Measurements from ENCODE around the gene FLT3.

The FLT3 gene

GRCh38 chr13:27969082-27969865, 131.1 kb downstream of the FLT3 start, which contains the start of gene CDX2:
Gene CDX2, minus strand, starts transcription at chr13:27969315. Its CDS starts 309 bp downstream, at chr13:27969006.
- H3K4me3 ChIP-seq (ENCODE audit: low read depth, low read length), result no peak within 1 kb of the TSS
- TF ChIP-seq, protein P1, sequence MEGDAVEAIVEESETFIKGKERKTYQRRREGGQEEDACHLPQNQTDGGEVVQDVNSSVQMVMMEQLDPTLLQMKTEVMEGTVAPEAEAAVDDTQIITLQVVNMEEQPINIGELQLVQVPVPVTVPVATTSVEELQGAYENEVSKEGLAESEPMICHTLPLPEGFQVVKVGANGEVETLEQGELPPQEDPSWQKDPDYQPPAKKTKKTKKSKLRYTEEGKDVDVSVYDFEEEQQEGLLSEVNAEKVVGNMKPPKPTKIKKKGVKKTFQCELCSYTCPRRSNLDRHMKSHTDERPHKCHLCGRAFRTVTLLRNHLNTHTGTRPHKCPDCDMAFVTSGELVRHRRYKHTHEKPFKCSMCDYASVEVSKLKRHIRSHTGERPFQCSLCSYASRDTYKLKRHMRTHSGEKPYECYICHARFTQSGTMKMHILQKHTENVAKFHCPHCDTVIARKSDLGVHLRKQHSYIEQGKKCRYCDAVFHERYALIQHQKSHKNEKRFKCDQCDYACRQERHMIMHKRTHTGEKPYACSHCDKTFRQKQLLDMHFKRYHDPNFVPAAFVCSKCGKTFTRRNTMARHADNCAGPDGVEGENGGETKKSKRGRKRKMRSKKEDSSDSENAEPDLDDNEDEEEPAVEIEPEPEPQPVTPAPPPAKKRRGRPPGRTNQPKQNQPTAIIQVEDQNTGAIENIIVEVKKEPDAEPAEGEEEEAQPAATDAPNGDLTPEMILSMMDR (IDR thresholded peaks at IDR 0.05; ENCODE audit: borderline replicate concordance, insufficient read depth, low read depth, low read length), result no peak

DNA sequence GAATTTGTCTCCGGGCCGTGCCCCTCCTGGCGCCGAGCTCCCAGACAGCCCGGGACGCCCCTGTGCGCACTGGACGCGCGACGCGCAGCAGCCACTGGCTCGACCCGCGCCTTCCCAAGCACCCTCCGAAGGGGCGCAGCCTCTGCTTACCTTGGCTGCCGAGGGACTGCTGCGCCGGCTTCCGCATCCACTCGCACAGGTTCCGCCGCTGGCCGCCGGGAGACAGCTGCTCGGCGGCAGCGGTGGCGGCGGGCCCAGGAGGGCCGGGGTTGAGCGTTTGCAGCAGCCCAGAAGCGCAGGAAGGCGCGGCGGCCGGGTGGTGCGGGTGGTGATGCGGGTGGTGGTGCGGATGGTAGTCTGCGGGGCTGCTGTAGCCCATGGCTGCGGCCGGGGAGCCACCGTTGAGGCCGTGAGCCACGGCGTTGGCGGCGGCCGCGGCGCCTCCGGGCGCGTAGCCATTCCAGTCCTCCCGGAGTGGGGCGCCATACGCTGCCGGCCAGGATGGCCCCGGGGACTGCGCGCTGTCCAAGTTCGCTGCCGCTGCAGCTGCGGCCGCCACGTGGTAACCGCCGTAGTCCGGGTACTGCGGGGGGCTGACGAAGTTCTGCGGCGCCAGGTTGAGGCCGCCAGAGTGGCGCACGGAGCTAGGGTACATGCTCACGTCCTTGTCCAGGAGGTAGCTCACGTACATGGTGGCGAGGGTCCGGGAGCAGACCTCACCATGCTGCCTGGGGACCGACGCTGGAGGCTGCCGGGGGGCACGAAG, 131.9 kb downstream of the FLT3 start:
- TF ChIP-seq, protein P1 (IDR thresholded peaks at IDR 0.05; ENCODE audit: borderline replicate concordance, insufficient read depth, low read depth, low read length), result no peak
- no peak overlapping the region for H3K4me3 ChIP-seq (ENCODE audit: low read depth, low read length)

DNA sequence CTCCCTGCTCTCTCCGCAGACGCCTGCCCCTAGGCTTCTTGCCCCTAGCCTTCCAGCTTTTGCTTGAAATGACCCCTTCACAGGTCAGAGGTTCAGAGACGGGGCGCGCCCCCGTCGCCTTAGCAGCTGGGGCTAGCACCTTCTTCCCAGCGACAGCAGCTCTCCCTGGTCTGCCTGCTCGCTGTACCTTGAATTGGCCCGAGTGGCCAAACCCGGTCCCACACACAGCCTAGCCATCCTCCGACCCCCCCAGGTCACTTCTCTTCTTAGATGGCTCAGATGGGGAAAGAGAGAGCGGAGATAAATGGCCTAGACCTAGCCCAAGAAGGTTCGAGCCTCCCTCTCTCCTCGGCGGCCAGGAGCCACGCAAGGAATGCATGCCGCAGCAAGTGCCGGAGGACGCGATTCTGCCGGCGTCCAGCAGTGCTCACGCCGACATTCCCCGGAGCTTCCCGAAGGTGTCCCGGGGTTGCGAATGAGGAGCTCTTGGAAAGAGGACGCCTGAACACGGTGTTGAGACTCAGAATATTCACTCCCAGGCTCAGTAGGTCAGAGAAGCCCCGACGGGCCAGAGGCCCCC, 132.6 kb downstream of the FLT3 start:
- no peak overlapping the region for H3K4me3 ChIP-seq (ENCODE audit: low read depth, low read length)
- TF ChIP-seq, protein P1 (IDR thresholded peaks at IDR 0.05; ENCODE audit: borderline replicate concordance, insufficient read depth, low read depth, low read length), result no peak

GRCh38 chr13:27967203-27967735, 133.1 kb downstream of the FLT3 start:
- TF ChIP-seq, protein P1 (IDR thresholded peaks at IDR 0.05; ENCODE audit: borderline replicate concordance, insufficient read depth, low read depth, low read length), result no peak
- no peak overlapping the region for H3K4me3 ChIP-seq (ENCODE audit: low read depth, low read length)

- TF ChIP-seq, protein P1 (IDR thresholded peaks at IDR 0.05; ENCODE audit: borderline replicate concordance, insufficient read depth, low read depth, low read length), result no peak
- no peak overlapping the region for H3K4me3 ChIP-seq (ENCODE audit: low read depth, low read length)
Observed at GRCh38 chr13:27966641-27967202, 133.7 kb downstream of the FLT3 start.

GRCh38 chr13:27965740-27966640, 134.4 kb downstream of the FLT3 start:
- no peak overlapping the region for H3K4me3 ChIP-seq (ENCODE audit: low read depth, low read length)
- TF ChIP-seq, protein P1 (IDR thresholded peaks at IDR 0.05; ENCODE audit: borderline replicate concordance, insufficient read depth, low read depth, low read length), result no peak

Measured in GM12875 (cell line).